Esophagus squamous epithelium (tissue), 5 donors: Measurements from ENCODE around the gene OR51B6. TPM values are rescaled to one million over a fixed set of nuclear protein-coding genes. Genes with fewer than 3 reads are reported as not detected.
"Not testable (repeated sequence)": the region's sequence is repeated elsewhere in the genome, so short reads cannot be mapped to it uniquely, and the experiment has no call there.

Source experiments
- DNase-seq: peaks from one replicate; lab custom pipeline; 2025; lab: John Stamatoyannopoulos, UW
- H3K27ac ChIP-seq, 4 donors: fragments of 200-600 bp; sonication (generic); one replicate each; pipeline ENCODE4 v1.5.1; 2016 to 2019; ENCODE audit warnings: mild to moderate bottlenecking in 1 of 4
- H3K27me3 ChIP-seq, 4 donors: fragments of 200-600 bp; sonication (generic); 1 replicate in 3 of 4; 2 replicates in 1 of 4; pipeline versions ENCODE4 v1.5.1 to v1.6.0; 2017 to 2021; ENCODE audit warnings: antibody characterized with exemption in 1 of 4
- H3K36me3 ChIP-seq, 3 donors: fragments of 200-600 bp; sonication (generic); one replicate each; pipeline ENCODE4 v1.5.1; 2016 to 2019
- H3K4me1 ChIP-seq, 3 donors: fragments of 200-600 bp; sonication (generic); one replicate each; pipeline ENCODE4 v1.5.1; 2017 to 2019
- H3K4me3 ChIP-seq, 4 donors: fragments of 200-600 bp; sonication (generic); 1 replicate in 3 of 4; 2 replicates in 1 of 4; pipeline ENCODE4 v1.5.1; 2016 to 2019; ENCODE audit warnings: mild to moderate bottlenecking in 2 of 4, moderate library complexity in 1 of 4
- H3K9me3 ChIP-seq, 3 donors: fragments of 200-600 bp; sonication (generic); one replicate each; pipeline ENCODE4 v1.5.1; 2016 to 2019
- POLR2A ChIP-seq, 4 donors: fragments of 450-650 bp; IDR thresholded peaks; one replicate each; pipeline ENCODE4 v1.6.1; 2017; ENCODE audit warnings: antibody characterized with exemption in 4 of 4, mild to moderate bottlenecking in 4 of 4, moderate library complexity in 3 of 4
- WGBS, 2 donors: methylation state at CpG; one replicate each; pipeline ENCODE4 v1.1.5; 2018; 5-methylcytosine and 5-hydroxymethylcytosine counted together
- intact Hi-C: fragments of 100-400 bp; cut with DNase I; formaldehyde crosslinking; loops from one replicate; pipeline ENCODE4 v1.15.0; 2022
- total RNA-seq, 4 donors: library from RNA; depleted of rRNA; stranded (reverse); fragments of >200 nt; gene quantifications; one replicate each; pipeline ENCODE4 v1.1.0, GENCODE V29; 2016
- TF ChIP-seq, protein P1 (sequence below), 6 experiments: fragments of 450-650 bp in 4 of 6; fragments of 200-600 bp in 2 of 6; sonication (generic) in 2 of 6; IDR thresholded peaks; one replicate each; pipeline ENCODE4 v1.5.1; 2016 to 2019; ENCODE audit warnings: antibody characterized with exemption in 6 of 6, mild to moderate bottlenecking in 4 of 6, moderate library complexity in 4 of 6
- donor health status: DM: yes; HTN: yes; CAD: no.

Gene OR51B6
- total RNA-seq, 4 donors from 2014 or later, result not detected

DNA sequence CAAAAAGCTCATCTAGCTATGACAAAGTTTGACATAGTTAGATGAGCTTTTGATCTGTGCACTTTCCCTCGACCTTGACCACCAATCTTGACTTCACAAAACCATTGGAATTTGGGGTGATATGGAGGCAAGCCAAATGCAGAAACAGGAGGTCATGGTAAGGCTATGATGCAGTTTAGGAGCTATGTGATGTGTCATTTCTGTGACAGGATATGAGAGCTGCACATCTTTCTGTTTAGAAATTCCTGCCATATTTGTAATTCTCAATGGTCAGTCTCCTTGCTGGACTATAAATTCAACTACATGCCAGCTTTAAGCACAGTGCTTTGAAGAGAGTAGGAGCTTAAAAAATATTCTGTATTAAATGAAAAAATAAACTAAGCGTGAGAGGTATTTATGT, 12.9 kb downstream of the OR51B6 start:
- no peak for TF ChIP-seq POLR2A (IDR thresholded peaks at IDR 0.05)
- TF ChIP-seq, protein P1, sequence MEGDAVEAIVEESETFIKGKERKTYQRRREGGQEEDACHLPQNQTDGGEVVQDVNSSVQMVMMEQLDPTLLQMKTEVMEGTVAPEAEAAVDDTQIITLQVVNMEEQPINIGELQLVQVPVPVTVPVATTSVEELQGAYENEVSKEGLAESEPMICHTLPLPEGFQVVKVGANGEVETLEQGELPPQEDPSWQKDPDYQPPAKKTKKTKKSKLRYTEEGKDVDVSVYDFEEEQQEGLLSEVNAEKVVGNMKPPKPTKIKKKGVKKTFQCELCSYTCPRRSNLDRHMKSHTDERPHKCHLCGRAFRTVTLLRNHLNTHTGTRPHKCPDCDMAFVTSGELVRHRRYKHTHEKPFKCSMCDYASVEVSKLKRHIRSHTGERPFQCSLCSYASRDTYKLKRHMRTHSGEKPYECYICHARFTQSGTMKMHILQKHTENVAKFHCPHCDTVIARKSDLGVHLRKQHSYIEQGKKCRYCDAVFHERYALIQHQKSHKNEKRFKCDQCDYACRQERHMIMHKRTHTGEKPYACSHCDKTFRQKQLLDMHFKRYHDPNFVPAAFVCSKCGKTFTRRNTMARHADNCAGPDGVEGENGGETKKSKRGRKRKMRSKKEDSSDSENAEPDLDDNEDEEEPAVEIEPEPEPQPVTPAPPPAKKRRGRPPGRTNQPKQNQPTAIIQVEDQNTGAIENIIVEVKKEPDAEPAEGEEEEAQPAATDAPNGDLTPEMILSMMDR (IDR thresholded peaks at IDR 0.05), result no peak
- no peaks in the 10 kb centered on the region for H3K4me1 ChIP-seq
- H3K27me3 ChIP-seq, result no peaks in the 10 kb centered on the region
- no peaks in the 10 kb centered on the region for H3K36me3 ChIP-seq
- no peak for DNase-seq
- no peak overlapping the region for H3K27ac ChIP-seq
- intact Hi-C loops, result no loop called here
- H3K4me3 ChIP-seq, result no peak overlapping the region
- no peaks in the 10 kb centered on the region for H3K9me3 ChIP-seq
- WGBS, 2 donors, result 46 to 48% methylated on average over 2 of the region's 2 CpGs

DNA sequence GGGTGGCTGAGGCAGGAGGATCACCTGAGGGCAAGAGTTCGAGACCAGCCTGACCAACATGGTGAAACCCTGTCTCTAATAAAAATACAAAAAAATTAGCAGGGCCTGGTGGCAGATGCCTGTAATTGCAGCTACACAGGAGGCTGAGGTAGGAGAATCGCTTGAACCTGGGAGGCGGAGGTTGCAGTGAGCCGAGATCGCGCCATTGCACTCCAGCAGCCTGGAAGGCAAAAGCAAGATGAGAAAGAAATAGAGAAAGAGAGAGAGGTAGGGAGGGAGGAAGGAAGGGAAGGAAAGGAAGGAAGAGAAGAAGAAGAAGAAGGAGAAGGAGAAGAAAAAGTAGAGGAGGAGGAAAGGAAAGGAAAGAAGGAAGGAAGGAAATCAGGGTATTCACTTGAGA, 15.1 kb downstream of the OR51B6 start:
- DNase-seq, H3K36me3 ChIP-seq, H3K4me1 ChIP-seq, H3K9me3 ChIP-seq, H3K4me3 ChIP-seq, H3K27ac ChIP-seq, H3K27me3 ChIP-seq, intact Hi-C loops: not testable (repeated sequence)
- WGBS, 2 donors, result 75 to 77% methylated on average over 6 of the region's 6 CpGs

- WGBS, 2 donors, result 33 to 60% methylated on average over 1 of the region's 1 CpG
- Histone ChIP-seq H3K27ac (no peak overlapping the region), H3K9me3 (no peaks in the 10 kb centered on the region), H3K27me3 (no peaks in the 10 kb centered on the region), H3K36me3 (no peaks in the 10 kb centered on the region), H3K4me3 (no peak overlapping the region), H3K4me1 (no peaks in the 10 kb centered on the region)
- TF ChIP-seq, protein P1 (IDR thresholded peaks at IDR 0.05), result no peak
- no peak for TF ChIP-seq POLR2A (IDR thresholded peaks at IDR 0.05)
- no peak for DNase-seq
- intact Hi-C loops, result no loop called here
Measured at GRCh38 chr11:5366856-5367255, 15.5 kb downstream of the OR51B6 start.

GRCh38 chr11:5367448-5368074, 16.3 kb downstream of the OR51B6 start:
- Histone ChIP-seq H3K27ac (no peak overlapping the region), H3K4me1 (no peaks in the 10 kb centered on the region), H3K36me3 (no peaks in the 10 kb centered on the region), H3K4me3 (no peak overlapping the region), H3K9me3 (no peaks in the 10 kb centered on the region), H3K27me3 (no peaks in the 10 kb centered on the region)
- intact Hi-C loops, result no loop called here
- 28 to 80% methylated on average over 2 of the region's 2 CpGs for WGBS, 2 donors
- TF ChIP-seq, protein P1 (IDR thresholded peaks at IDR 0.05), result no peak
- no peak for TF ChIP-seq POLR2A (IDR thresholded peaks at IDR 0.05)
- no peak for DNase-seq

DNA sequence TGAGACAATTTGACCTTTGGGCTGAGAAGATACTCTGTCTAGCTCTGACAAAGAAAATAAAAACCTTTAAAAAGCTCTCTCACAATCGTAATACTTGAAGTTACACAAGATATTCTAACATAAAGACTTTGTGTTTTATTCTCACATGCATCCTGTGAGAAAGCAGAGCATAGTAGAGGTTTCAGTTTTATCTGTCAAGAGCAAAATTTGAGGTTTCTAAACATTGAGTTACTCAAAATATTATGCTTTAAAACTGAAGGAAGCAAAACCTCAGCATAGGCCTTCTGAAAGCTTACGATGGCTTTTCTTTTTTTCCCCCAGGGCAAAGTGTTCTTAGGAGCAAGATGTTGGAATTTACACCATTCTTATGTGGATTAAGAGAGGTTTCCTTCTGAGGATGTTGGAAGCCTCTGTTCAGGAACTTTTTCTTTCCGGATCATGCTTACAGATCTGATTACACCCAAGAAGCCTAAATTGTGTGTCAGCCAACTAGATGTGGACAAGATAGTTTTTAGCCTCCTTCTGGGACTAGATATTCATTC, 17.3 kb downstream of the OR51B6 start:
- 29 to 44% methylated on average over 3 of the region's 3 CpGs for WGBS, 2 donors
- intact Hi-C loops, result no loop called here
- H3K9me3 ChIP-seq, result no peaks in the 10 kb centered on the region

More for the DNA sequence above, 17.3 kb downstream of the OR51B6 start:
- Histone ChIP-seq H3K27ac (no peak overlapping the region), H3K4me3 (no peak overlapping the region), H3K27me3 (no peaks in the 10 kb centered on the region), H3K36me3 (no peaks in the 10 kb centered on the region), H3K4me1 (no peaks in the 10 kb centered on the region)
- DNase-seq, result no peak
- TF ChIP-seq, protein P1 (IDR thresholded peaks at IDR 0.05), result no peak
- TF ChIP-seq POLR2A (IDR thresholded peaks at IDR 0.05), result no peak
